ENCODE results near the gene CCDC57. TPM values are rescaled to one million over a fixed set of nuclear protein-coding genes. Genes with fewer than 3 reads are reported as not detected.

CCDC57 gene
- total RNA-seq, 2 experiments from 2014 or later: 56.6 to 64.2 TPM

GRCh38 chr17:82051776-82052637 is 160.6 kb downstream of the CCDC57 start, which contains the start of the genes GPS1 and RFNG:
GPS1 (plus strand) TSS chr17:82051898; CDS start chr17:82051932, 34 bp downstream.
RFNG (minus strand) TSS chr17:82051811; CDS start chr17:82051766, 45 bp downstream.
- Mint-ChIP-seq H3K9me3 (no peaks in the 10 kb centered on the region), H3K27me3 (no peaks in the 10 kb centered on the region), H3K4me1 (ENCODE audit: low read depth) (peaks cover 21% of the 10 kb centered on the region), H3K27ac (peak within 1 kb of the TSS; percentile 75), H3K36me3 (ENCODE audit: low read depth) (peaks cover 2% of the 10 kb centered on the region), H3K4me3 (peak within 1 kb of the TSS; percentile 82)
- TF ChIP-seq CTCF (IDR thresholded peaks at IDR 0.05): no peak
- POLR2A ChIA-PET: interaction anchor here (1.3 to 9.3 kb wide), 3 partner anchors 12 to 40 kb away, joined by 4 to 98 read pairs (median 4); partner anchors contain the start of gene DUS1L
- CTCF ChIA-PET: interaction anchor here (1.0 to 2.0 kb wide), 4 partner anchors 22 to 102 kb away, joined by 3 to 11 read pairs (median 3); no protein-coding TSS in a partner anchor
- ATAC-seq (peak; percentile 92), DNase-seq (peak; percentile 89)
- intact Hi-C loops (cut with micrococcal nuclease): no loop called here

Small RNA genes lying within 50 kb of the gene (microRNA-seq; reads per million reads assigned to microRNA genes)
- gene MIR6787 (ENCODE audit: borderline microRNAs expressed, borderline replicate concordance): not detected

Other genes starting within 250 kb of the CCDC57 start
- 10 to 100 TPM; 18.7 to 24.5 TPM for gene ASPSCR1, start 235.2 kb downstream of the CCDC57 start, total RNA-seq
- 10 to 100 TPM; 88.7 to 98.1 TPM for gene CENPX, start 190.0 kb downstream of the CCDC57 start, total RNA-seq
- gene LRRC45, start 189.5 kb downstream of the CCDC57 start, total RNA-seq: 10 to 100 TPM; 12.9 TPM
- gene RAC3, start 181.2 kb downstream of the CCDC57 start, total RNA-seq: 1 to 10 TPM; 5.5 to 5.8 TPM
- gene DCXR, start 175.1 kb downstream of the CCDC57 start, total RNA-seq: 100 to 1,000 TPM in 1 of 2 experiments, 10 to 100 TPM in 1; 99.2 to 101 TPM
- 10 to 100 TPM; 14.2 to 15.3 TPM for gene RFNG, start 161.0 kb downstream of the CCDC57 start, total RNA-seq
- 10 to 100 TPM; 82.7 to 88.6 TPM for gene GPS1, start 160.9 kb downstream of the CCDC57 start, total RNA-seq
- 100 to 1,000 TPM; 139 to 140 TPM for gene DUS1L, start 147.0 kb downstream of the CCDC57 start, total RNA-seq
- 100 to 1,000 TPM; 250 to 260 TPM for gene FASN, start 114.6 kb downstream of the CCDC57 start, total RNA-seq
- gene SLC16A3, start 16.2 kb upstream of the CCDC57 start, total RNA-seq: 100 to 1,000 TPM; 183 to 193 TPM
- gene CSNK1D, start 60.9 kb upstream of the CCDC57 start, total RNA-seq: 10 to 100 TPM; 90.6 to 97.0 TPM
- gene CD7, start 104.8 kb upstream of the CCDC57 start, total RNA-seq: 100 to 1,000 TPM; 289 to 292 TPM
- under 1 TPM; 0.45 to 0.50 TPM for gene SECTM1, start 120.9 kb upstream of the CCDC57 start, total RNA-seq
- not detected for gene TEX19, start 146.4 kb upstream of the CCDC57 start, total RNA-seq
- gene UTS2R, start 158.9 kb upstream of the CCDC57 start, total RNA-seq: not detected
- 10 to 100 TPM; 21.8 to 21.9 TPM for gene HEXD, start 205.5 kb upstream of the CCDC57 start, total RNA-seq
- gene OGFOD3, start 205.7 kb upstream of the CCDC57 start, total RNA-seq: 10 to 100 TPM; 22.0 to 25.0 TPM
- 100 to 1,000 TPM; 189 to 192 TPM for gene CYBC1, start 237.9 kb upstream of the CCDC57 start, total RNA-seq
- gene NARF, start 245.9 kb upstream of the CCDC57 start, total RNA-seq: 10 to 100 TPM; 63.9 to 65.4 TPM

All from activated CD8-positive, alpha-beta T cell treated with anti-CD3 and anti-CD28 coated beads for 36 hours (primary cell).